HepG2 (cell line): ENCODE data around the gene FITM1. TPM values are rescaled to one million over a fixed set of nuclear protein-coding genes. Genes with fewer than 3 reads are reported as not detected.

Experiments
- AGO2 ChIP-seq: fragments of 200-400 bp; formaldehyde crosslinking; optimal IDR thresholded peaks from 2 replicates; pipeline ENCODE3; 2017; ENCODE audit warnings: mild to moderate bottlenecking, low read depth, low read length, moderate library complexity
- ATAD3A ChIP-seq: sonication (generic); formaldehyde crosslinking; IDR thresholded peaks from 2 replicates; pipeline ENCODE4 v1.4.0; 2020; ENCODE audit warnings: missing genetic modification reagents
- CHD4 ChIP-seq: fragments of 200-600 bp; sonication (generic); IDR thresholded peaks from 2 replicates; pipeline ENCODE4 v1.7.0; 2017; ENCODE audit warnings: mild to moderate bottlenecking, low read length, borderline replicate concordance
- FOXP1 ChIP-seq, 2 experiments: fragments of 450-650 bp in 1 of 2; IDR thresholded peaks; 2 replicates each; pipeline ENCODE4 v1.6.1; 2017 to 2018; ENCODE audit warnings: antibody characterized with exemption in 1 of 2
- GABPA ChIP-seq, 2 experiments: IDR thresholded peaks; 2 replicates each; pipeline ENCODE4 v1.6.1; 2011 to 2016; ENCODE audit warnings: low read depth in 2 of 2, low read length in 1 of 2, missing biosample characterization in 1 of 2, missing genetic modification characterization in 1 of 2
- HMGXB4 ChIP-seq, 2 experiments: sonication (generic) in 1 of 2; formaldehyde crosslinking in 1 of 2; IDR thresholded peaks; 2 replicates each; pipeline versions ENCODE4 v1.4.0 to v1.6.1; 2018 to 2020; ENCODE audit warnings: missing genetic modification reagents in 2 of 2, borderline replicate concordance in 1 of 2, low read depth in 1 of 2, mild to moderate bottlenecking in 1 of 2, missing biosample characterization in 1 of 2
- HNRNPH1 ChIP-seq: fragments of 200-400 bp; formaldehyde crosslinking; optimal IDR thresholded peaks from 2 replicates; pipeline ENCODE3; 2017; ENCODE audit warnings: mild to moderate bottlenecking, low read depth, low read length
- KAT8 ChIP-seq: IDR thresholded peaks from 2 replicates; pipeline ENCODE4 v1.6.1; 2016; ENCODE audit warnings: missing genetic modification reagents, missing compliant biosample characterization
- MEF2D ChIP-seq: sonication (generic); formaldehyde crosslinking; IDR thresholded peaks from 2 replicates; pipeline ENCODE4 v1.5.1; 2020; ENCODE audit warnings: mild to moderate bottlenecking, missing genetic modification reagents
- MIER3 ChIP-seq: IDR thresholded peaks from 2 replicates; pipeline ENCODE4 v1.6.1; 2016; ENCODE audit warnings: missing compliant biosample characterization, borderline replicate concordance
- PCBP2 ChIP-seq: fragments of 200-400 bp; formaldehyde crosslinking; optimal IDR thresholded peaks from 2 replicates; pipeline ENCODE3; 2018; ENCODE audit warnings: low read length, low read depth; ENCODE audit not compliant: poor library complexity, severe bottlenecking
- POLR2AphosphoS5 ChIP-seq: IDR thresholded peaks from 2 replicates; pipeline ENCODE4 v1.6.1; 2012; ENCODE audit warnings: low read depth, low read length
- SYNCRIP ChIP-seq: fragments of 200-400 bp; formaldehyde crosslinking; IDR thresholded peaks from 2 replicates; pipeline ENCODE4 v1.6.1; 2018; ENCODE audit warnings: mild to moderate bottlenecking, low read depth, low read length; ENCODE audit not compliant: insufficient read depth
- TAF15 ChIP-seq: fragments of 200-400 bp; formaldehyde crosslinking; IDR thresholded peaks from one replicate; pipeline ENCODE4 v1.6.1; 2018; ENCODE audit warnings: mild to moderate bottlenecking, low read depth, low read length; ENCODE audit not compliant: poor library complexity, severe bottlenecking
- ZBTB14 ChIP-seq: sonication (generic); formaldehyde crosslinking; IDR thresholded peaks from 2 replicates; pipeline ENCODE4 v1.4.0; 2020; ENCODE audit warnings: missing genetic modification reagents
- ZNF136 ChIP-seq: sonication (generic); formaldehyde crosslinking; IDR thresholded peaks from 2 replicates; pipeline ENCODE4 v1.8.1; 2022; ENCODE audit warnings: low read depth, mild to moderate bottlenecking, moderate library complexity, missing genetic modification reagents
- ZNF276 ChIP-seq: sonication (generic); formaldehyde crosslinking; IDR thresholded peaks from 2 replicates; pipeline ENCODE4 v1.4.0; 2020; ENCODE audit warnings: mild to moderate bottlenecking, low read depth, missing genetic modification reagents
- ZNF329 ChIP-seq: sonication (generic); formaldehyde crosslinking; IDR thresholded peaks from 2 replicates; pipeline ENCODE4 v1.9.0; 2021; ENCODE audit warnings: low read depth, mild to moderate bottlenecking, missing genetic modification reagents
- ZNF468 ChIP-seq: sonication (generic); formaldehyde crosslinking; IDR thresholded peaks from 2 replicates; pipeline ENCODE4 v1.8.0; 2022; ENCODE audit warnings: mild to moderate bottlenecking, moderate library complexity, missing genetic modification reagents
- ZNF549 ChIP-seq: sonication (generic); formaldehyde crosslinking; IDR thresholded peaks from 2 replicates; pipeline ENCODE4 v1.5.0; 2020; ENCODE audit warnings: missing genetic modification reagents
- ZNF572 ChIP-seq: sonication (generic); formaldehyde crosslinking; IDR thresholded peaks from 2 replicates; pipeline ENCODE4 v1.5.1; 2020; ENCODE audit warnings: mild to moderate bottlenecking, missing genetic modification reagents
- ZNF691 ChIP-seq: sonication (generic); formaldehyde crosslinking; IDR thresholded peaks from 2 replicates; pipeline ENCODE4 v1.4.0; 2020; ENCODE audit warnings: missing genetic modification reagents, low read depth, mild to moderate bottlenecking, borderline replicate concordance
- ZSCAN12 ChIP-seq: sonication (generic); formaldehyde crosslinking; IDR thresholded peaks from 2 replicates; pipeline ENCODE4 v1.9.0; 2021; ENCODE audit warnings: mild to moderate bottlenecking, missing genetic modification reagents
- ZSCAN30 ChIP-seq: sonication (generic); formaldehyde crosslinking; IDR thresholded peaks from 2 replicates; pipeline ENCODE4 v1.5.0; 2020; ENCODE audit warnings: mild to moderate bottlenecking, missing genetic modification reagents
- polyA plus RNA-seq, 8 experiments: library from polyadenylated mRNA; depleted of rRNA in 3 of 8; stranded (reverse) in 7 of 8; unstranded in 1 of 8; fragments of >200 nt; fragmentation: Illumina TruSeq in 4 of 8; extraction: Trizol in 4 of 8; gene quantifications; 2 replicates each; pipeline versions ENCODE4 v1.2.1 to v1.2.3, GENCODE V29; 2011 to 2016; ENCODE audit warnings: low read depth in 4 of 8, missing spikeins in 1 of 8, mixed read lengths in 1 of 8; ENCODE audit not compliant: insufficient read depth in 1 of 8
- total RNA-seq, 5 experiments: library from RNA; depleted of rRNA; stranded (reverse); fragments of >200 nt; fragmentation: Illumina TruSeq; extraction: Trizol; gene quantifications; 2 replicates each; pipeline ENCODE4 v1.2.3, GENCODE V29; 2016; ENCODE audit warnings: low read depth in 1 of 5

The FITM1 gene
- total and polyA plus RNA-seq, 2 of the 13 experiments (the other 11 are each of a cell fraction or from before 2014, with no cell fraction given), result 2.7 to 5.8 TPM

- TF ChIP-seq ZNF691 (CRISPR knock-in tag), result peak; percentile 99
- peak; percentile 99 for TF ChIP-seq MEF2D (CRISPR knock-in tag)
- TF ChIP-seq FOXP1 (IDR thresholded peaks at IDR 0.05), result peak; percentile 86; the same call in 1 of the 2 replicates
- TF ChIP-seq FOXP1 (CRISPR knock-in tag; IDR thresholded peaks at IDR 0.05), result peak; percentile 89
- TF ChIP-seq GABPA (IDR thresholded peaks at IDR 0.05; ENCODE audit: low read depth, low read length), result no peak
- TF ChIP-seq GABPA (CRISPR knock-in tag; IDR thresholded peaks at IDR 0.05; ENCODE audit: low read depth), result no peak
- TF ChIP-seq ZNF572, result no peak
- peak; percentile 98 for TF ChIP-seq ZNF276
- no peak for TF ChIP-seq SYNCRIP
- peak; percentile 100 for TF ChIP-seq MIER3 (CRISPR knock-in tag)
- TF ChIP-seq POLR2AphosphoS5, result peak; percentile 100
- TF ChIP-seq PCBP2, result peak; percentile 48
- TF ChIP-seq HNRNPH1, result peak; percentile 97
- no peak for TF ChIP-seq ZNF329 (CRISPR knock-in tag)
- TF ChIP-seq TAF15, result no peak
- TF ChIP-seq AGO2, result no peak
- peak; percentile 98 for TF ChIP-seq ZNF136 (CRISPR knock-in tag)
- no peak for TF ChIP-seq ZSCAN30 (CRISPR knock-in tag)
- TF ChIP-seq ZBTB14, result peak; percentile 36; the same call in 1 of the 2 replicates
- TF ChIP-seq CHD4, result no peak
- peak; percentile 56; the same call in 1 of the 2 replicates for TF ChIP-seq ZSCAN12 (CRISPR knock-in tag)
- no peak for TF ChIP-seq ZNF468 (CRISPR knock-in tag)
- peak; percentile 93 for TF ChIP-seq KAT8 (CRISPR knock-in tag)
- TF ChIP-seq ATAD3A, result peak; percentile 62
- TF ChIP-seq ZNF549, result 0 out of 2 replicates have a peak, but pooled peaks have one; percentile 12
- TF ChIP-seq HMGXB4 (CRISPR knock-in tag; IDR thresholded peaks at IDR 0.05; ENCODE audit: borderline replicate concordance in 1 of 2, low read depth in 1 of 2), result peak; percentile 91 to 99
Measured at GRCh38 chr14:24095271-24096068, 35.0 kb upstream of the FITM1 start (continued).
